ENCODE measurements around the gene KDM4B.
"Not testable (repeated sequence)": the region's sequence is repeated elsewhere in the genome, so short reads cannot be mapped to it uniquely, and the experiment has no call there.

The KDM4B gene

DNA sequence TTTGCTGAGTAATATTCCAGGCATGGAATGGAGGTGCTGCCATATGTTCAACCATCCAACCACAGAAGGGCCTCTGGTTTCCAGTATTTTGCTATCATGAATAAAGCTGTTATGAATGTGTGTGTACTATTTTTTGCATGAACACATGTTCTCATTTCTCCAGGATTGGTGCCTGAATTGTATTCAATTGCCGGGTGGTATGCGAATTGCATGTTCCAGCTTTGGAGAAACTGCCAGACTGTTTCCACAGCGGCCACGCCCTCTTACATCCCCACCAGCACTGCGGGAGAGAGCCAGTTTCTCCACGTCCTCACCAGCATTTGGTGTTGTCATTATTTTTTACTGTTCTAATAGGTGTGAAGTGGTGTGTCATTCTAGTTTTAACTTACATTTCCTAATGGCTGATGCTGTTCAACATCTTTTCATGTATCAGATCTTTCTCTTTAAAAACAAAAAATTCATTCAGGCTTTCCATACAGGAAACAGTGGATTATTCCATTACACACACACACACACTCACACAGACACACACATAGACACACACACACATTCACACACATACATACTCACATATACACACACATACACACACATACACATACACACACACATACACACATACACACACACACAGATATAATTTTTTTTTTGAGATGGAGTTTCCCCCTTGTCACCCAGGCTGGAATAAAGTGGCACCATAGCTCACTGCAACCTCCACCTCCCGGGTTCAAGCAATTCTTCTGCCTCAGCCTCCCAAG lies 217.6 kb downstream of the KDM4B start:
- no peak for DNase-seq

DNA sequence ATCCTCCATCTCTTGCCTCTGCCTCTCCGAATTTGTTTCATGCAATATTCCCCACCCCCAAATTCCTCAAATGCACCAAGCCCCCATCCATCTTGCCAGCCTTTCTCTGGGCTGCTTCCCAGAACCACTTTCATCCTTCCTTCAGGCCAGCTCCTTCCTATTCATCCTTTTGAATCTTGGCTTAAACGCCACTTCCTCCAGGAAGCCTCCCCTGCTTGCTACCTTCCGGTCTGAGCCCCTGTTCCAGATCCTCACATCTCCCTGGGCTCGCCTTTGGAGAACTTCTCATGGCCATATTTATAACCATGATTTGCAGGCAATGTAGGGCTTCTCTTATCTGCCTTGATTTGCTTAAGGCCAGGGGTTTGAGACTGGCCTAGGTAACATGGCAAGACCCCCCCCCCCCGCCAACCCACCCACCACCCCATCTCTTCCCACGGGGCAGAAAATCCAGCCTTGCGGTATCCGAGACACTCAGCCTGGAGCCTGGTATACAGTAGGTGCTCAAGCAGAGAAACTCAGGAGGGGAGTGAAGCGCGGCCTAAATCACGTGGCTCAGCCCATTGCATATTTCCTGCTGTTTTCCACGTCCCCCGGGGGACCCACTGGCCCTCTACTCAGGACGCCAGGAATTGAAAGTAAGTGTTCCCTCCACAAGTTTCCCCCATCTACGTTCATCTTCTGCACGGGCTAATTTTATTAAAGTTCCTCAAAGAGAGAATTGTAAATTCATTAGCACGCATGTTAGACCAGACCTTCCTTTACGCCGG lies 219.8 kb downstream of the KDM4B start:
- DNase-seq, result no peak

DNA sequence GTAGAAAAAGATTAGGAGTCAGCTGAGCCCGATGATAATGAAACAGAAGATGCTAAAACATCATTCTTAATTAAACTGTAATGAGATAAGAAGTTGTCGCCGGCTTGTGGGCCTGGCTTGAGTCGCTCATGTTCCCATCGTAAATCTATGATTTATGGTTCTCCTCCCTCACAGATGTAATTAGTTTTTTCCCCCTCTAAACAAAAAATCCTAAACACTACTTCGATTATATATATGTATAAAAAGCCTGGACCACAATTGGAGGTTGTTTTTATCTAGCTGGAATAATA lies 220.3 kb downstream of the KDM4B start:
- peak; percentile 73 for DNase-seq

DNA sequence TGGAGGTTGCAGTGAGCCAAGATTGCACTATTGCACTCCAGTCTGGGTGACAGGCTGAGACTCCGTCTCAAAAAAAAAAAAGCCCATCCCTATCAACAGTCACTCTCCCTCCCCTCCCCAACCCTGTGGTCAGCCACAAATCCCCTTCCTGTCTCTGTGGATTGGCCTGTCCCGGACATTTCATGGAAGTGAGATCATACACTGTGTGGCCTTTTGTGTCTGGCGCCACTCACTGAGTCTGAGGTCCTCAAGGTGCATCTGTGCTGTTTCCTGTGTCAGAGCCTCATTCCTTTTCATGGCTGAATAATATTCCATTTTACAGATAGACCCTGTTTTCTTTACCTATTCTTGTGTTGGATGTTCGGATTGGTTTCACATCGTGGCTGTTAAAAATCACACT lies 222.2 kb downstream of the KDM4B start:
- no peak for DNase-seq

DNA sequence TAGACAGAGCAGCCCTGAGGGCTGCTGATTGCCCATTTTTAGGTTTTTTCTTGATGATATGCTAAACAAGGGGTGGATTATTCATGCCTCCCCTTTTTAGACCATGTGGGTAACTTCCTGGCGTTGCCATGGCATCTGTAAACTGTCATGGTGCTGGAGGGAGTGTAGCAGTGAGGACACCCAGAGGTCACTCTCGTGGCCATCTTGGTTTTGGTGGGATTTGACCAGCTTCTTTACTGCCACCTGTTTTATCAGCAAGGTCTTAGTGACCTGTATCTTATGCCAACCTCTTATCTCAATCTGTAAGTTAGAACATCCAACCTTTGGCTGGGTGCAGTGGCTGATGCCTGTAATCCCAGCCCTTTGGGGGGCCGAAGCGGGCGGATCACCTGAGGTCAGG lies 223.7 kb downstream of the KDM4B start:
- no peak for DNase-seq

DNA sequence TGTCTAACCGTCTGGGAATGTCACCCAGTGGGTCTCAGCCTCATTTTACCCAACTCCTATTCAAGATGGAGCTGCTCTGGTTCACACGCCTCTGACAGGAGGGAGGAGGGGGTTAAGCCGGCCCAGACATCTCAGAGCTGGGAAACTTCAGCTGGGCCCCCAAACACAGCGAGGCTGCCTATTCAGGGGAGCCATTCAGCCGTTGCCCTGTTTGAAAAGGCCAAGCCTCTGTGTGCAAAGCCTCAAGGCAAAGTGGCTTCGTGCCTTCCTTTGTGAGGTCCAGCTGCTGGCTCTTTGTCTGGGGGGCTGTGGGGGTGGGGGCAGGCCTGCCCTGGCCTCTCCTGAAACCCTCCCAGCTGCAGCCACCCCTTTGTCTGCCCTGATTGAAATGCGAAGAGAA lies 224.3 kb downstream of the KDM4B start:
- DNase-seq, result no peak

DNA sequence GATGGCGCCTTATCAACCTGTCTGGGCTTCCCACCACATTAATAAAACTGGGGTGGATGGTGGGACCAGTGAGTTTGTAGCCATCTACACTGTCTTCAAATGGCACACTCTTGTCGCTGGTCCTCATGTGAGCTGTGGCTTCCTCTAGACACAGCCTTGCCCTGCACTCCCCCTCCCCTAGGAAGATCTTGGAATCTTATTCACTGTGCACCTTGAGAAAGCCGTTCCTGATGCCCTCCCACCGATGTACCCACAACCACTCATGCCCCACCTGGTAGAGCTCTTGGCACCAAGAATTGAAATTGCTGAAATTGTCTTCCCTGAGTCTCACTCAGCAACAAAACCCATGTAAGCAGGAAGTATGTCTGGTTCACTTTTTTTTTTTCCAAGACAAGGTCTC lies 225.7 kb downstream of the KDM4B start:
- DNase-seq, result no peak

GRCh38 chr19:5195587-5195986 lies 226.7 kb downstream of the KDM4B start:
- DNase-seq, result not testable (repeated sequence)

DNA sequence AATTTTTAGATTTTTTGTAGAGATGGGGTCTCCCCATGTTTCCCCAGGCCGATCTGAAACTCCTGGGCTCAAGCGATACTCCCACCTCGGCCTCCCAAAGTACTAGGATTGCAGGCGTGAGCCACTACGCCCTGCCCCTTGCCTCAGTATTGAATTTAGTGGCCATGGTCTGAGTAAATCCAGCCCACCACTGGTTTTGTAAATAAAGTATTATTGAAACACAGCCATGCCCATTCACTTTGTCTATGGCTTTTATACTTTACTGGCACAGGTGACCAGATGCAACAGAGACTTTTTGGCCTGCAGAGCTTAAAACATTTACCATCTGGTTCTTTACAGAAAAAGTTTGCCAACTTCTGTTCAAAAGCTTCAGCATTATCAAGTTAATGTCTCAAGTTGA lies 227.9 kb downstream of the KDM4B start:
- DNase-seq, result no peak

GRCh38 chr19:5200844-5201243 lies 231.9 kb downstream of the KDM4B start:
- no peak for DNase-seq

DNA sequence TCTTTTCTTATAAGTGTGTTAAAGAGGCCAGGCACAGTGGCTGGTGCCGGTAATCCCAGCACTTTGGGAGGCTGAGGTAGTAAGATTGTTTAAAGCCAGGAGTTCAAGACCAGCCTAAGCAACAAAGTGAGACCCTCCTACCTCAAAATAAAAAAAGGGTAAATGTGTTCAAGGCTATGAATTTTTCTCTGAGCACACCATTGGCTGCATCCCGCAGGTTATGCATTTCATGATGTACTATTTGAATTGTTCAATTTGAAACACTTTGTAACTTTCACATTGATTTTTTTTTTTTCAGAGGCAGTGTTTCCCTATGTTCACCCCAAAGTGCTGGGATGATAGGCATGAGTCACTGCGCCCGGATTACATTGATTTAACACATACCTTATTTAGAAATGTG lies 233.6 kb downstream of the KDM4B start:
- no peak for DNase-seq

Data from NCI-H82 (cell line).